GDM1 (cell line): ENCODE data around the gene FGD3.

ENCODE experiments used
- DNase-seq: peaks from one replicate; lab custom pipeline; 2025; lab: John Stamatoyannopoulos, UW

The FGD3 gene

DNA sequence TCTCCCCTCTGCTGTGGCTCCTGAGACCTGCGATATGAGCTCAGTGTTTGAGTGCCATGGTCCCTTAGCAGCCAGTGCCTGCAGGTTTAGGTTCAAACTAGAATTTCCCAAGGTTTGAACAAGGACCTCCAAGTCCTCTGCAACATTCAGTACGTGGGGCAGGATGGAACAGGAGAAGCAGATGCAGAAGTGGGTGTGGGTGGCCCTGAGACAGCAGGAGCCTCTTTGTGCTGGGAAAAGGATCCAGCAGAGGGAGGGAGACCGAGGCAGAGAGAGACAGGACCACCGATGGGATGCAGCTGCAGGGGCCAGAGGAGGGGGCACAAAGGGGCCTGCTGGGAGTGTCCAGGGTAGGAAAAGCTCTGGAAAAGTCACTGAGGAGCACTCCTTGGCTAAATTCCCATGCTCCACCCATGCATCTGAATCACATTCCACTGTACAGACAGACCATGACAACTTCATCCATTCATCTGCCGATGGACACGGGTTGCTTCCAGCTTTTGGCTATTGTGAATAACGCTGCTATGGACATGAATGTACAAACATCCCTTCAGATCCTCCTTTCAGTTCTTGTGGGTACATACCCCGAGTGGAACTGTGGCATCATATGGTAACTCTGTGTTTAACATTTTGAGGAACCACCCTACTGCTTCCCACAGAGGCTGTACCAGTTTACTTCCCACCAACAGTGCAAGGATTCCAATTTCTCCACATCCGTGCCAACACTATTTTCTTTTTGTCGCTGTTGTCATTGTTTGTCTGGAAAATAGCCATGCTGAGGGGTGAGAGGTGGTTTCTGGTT is 84.5 kb downstream of the FGD3 start:
- DNase-seq = no peak

DNA sequence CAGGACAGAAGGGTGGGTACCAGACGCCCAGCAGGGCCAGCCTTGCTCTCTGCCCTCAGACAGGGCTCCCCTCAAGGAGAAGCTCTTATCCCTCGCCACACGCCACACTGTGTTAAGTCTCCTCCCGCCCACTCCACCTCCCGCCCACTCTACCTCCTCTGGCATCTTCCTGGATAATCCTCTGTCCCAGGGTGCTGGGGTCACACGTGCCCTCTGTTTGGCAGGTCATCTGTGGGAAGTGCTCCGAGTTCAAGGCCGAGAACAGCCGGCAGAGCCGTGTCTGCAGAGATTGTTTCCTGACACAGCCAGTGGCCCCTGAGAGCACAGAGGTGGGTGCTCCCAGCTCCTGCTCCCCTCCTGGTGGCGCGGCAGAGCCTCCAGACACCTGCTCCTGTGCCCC is 85.2 kb downstream of the FGD3 start:
- DNase-seq = no peak

DNA sequence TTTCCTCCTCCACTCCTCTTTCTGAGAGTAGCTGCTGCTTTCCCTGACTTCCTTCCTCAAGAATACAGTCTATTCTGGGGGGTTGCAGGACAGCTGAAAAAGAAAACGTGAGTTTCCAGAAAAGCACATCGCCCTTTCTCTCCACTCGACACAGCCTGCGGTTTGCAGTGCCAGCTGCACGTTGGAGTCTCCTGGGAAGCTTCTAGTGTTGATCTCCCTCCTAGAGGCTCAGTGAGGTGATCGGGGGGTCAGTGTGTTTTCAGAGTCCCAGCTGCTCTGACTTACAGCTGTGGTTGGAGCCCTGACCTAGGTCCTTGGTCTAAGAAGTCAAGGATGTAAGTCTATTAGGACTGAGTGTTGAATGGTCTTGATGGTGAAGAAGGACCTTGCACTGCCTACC is 86.2 kb downstream of the FGD3 start:
- no peak for DNase-seq

DNA sequence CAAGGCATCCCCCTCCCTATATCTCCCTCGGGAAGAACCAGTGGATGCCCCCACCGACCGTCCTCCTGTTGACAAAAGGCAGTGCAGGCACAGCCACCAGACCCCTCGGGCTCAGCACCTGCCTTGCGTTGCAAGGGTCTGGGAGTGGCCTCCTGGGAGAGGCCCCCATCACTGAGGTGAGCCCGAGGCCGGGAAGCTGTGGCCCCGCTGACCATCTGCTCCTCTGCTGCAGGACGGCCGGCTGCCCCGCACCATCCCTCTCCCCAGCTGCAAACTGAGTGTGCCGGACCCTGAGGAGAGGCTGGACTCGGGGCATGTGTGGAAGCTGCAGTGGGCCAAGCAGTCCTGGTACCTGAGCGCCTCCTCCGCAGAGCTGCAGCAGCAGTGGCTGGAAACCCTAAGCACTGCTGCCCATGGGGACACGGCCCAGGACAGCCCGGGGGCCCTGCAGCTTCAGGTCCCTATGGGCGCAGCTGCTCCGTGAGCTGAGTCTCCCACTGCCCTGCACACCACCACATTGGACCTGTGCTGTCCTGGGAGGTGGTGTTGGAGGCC is 87.9 kb downstream of the FGD3 start:
- no peak for DNase-seq

DNA sequence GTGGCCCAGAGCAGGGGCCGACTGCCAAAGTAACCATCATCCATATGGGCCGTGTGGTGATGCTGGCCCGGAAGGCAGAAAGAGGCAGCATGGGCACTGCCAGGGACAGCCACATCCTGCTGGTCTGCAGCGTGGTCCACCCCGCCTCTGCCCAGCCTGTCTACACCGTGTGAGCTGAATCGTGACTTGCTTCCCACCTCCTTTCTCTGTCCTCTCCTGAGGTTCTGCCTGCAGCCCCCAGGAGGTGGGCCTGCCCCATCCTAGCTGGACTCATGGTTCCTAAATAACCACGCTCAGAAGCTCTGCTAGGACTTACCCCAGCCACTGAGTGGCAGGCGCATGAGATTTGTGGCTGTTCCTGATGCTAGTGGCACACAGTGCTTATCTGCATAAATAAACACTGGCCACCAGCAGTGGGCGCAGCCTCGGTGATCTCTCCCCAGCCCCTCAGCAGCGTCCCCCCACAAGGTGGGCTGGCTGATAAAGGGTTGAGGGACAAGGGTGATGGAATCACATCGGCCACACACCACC is 88.6 kb downstream of the FGD3 start:
- no peak for DNase-seq

DNA sequence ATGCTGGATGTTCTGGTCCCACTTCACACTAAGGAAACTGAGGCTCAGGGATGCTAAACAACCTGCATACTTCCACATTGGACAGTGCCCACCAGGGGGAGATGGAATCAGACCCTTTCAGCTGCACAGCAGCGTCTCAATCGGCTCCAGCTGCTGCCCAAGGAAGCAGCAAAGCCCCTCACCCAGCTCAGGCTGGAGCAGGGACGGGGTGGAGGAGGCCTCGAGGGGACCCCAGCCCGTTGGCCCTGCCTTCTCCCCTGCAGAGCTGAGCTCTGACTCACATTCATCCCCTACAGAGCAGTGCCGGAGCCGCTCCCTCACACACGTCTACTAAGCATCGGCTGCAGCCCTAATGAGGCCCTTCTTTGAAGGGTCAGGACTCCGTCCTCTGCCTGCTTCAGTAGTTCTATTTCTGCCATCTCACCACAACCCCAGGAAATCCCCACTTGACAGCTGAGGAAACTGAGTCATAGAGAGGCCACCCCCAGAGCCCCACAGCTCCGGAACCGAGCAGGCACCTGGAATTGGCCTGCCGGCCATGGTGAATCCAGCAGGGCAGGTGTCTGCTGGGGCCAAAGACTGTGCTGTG is 89.7 kb downstream of the FGD3 start:
- DNase-seq = no peak

DNA sequence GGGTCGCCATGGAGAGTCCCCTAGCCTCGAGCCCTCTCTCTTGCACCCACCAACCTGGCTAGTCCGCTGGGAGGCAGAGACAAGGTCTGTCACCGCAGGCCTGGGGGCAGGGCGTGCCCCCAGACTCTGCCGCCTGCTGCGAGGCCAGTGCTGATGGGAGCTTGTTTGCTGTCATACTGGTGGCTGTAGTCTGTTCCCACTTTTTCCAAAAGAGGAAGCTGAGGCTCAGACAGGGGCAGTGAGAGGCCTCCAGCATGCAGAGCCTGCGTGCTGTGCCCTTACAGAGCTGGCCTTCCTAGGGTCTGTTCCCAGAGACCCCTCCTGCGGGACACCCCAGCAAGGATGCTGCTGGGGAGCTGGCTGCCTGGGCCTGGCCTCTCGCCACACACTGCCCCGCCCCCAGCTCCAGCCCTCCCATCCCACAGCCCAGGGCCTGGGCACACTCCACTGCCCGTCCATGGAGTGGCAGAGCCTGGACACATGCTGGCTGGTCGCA is 90.2 kb downstream of the FGD3 start:
- peak; percentile 56 for DNase-seq

DNA sequence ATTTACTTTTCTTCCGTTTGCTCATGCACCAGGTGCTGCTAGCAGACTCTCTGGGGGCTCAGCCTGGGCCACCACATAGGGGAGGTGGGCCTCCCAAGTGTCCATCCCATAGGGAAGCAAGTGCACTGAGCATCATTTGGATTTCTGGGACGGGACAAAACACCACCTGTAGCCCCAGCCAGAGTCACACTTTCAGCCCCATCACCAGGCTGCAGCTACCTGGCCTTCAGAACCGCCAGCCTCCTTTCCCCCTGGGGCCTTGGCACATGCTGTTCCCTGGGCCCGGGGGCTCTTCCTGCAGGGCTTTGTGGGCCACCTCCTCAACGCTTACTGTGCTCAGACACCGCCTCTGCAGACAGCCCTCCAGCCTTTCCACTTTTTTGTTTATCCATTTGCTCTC is 91.6 kb downstream of the FGD3 start:
- no peak for DNase-seq

DNA sequence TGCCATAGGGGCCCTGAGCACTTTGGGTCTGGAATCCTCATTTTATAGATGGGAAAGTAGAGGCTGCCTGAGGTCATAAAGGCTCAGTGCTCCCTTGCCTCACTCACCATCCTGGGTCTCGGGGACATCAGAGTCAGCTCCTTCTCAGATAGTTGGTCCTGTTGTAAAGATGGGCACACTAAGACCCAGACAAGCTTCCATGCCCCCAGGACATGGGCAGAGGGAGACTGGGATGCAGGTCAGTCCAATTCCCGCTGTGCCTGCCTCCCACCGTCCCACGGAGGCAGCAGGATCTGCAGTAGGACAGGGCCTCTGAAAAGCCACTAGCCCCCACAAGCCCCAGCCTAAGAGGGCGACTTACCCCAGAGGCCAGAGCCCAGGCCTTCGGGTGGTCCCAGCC is 92.1 kb downstream of the FGD3 start:
- no peak for DNase-seq

DNA sequence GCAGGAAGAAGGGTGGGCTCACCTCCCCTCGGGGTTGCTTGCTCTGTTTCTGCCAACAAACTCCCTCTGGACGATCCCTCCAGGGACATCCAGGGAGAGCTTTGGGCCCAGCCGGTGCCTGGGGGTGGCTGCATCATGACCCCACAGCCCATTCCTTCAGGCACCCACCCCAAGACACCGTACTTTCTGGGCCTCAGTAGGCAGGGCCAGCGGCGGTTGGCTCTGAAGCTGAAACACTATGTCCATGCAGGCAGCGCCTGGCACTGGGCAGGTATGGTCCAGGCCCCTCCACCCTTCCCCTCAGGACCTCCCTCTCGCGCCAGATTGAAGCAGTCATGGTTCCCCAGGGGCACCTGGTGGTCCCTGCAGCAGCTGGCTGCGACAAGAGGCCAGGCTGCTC is 92.7 kb downstream of the FGD3 start:
- DNase-seq = no peak

DNA sequence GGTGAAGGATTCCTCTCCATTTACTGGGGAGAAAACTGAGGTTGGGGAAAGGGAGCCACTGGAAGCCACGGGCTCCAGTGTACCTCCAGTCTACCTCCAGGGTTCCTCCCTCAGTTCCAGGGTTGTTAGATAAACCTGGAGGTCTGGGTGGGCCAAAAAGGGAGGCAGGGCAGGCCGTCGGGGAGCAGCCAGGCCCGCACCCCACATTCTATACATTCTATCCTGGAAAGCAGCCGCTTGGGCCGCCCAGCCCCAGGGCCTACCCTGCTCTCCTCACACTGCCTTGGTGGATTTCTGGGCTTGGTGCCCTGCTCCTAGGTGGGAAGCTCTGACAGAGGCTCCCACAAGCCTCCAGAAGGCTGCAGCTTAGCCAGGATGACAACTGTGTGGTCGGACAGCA is 93.1 kb downstream of the FGD3 start:
- DNase-seq = no peak

DNA sequence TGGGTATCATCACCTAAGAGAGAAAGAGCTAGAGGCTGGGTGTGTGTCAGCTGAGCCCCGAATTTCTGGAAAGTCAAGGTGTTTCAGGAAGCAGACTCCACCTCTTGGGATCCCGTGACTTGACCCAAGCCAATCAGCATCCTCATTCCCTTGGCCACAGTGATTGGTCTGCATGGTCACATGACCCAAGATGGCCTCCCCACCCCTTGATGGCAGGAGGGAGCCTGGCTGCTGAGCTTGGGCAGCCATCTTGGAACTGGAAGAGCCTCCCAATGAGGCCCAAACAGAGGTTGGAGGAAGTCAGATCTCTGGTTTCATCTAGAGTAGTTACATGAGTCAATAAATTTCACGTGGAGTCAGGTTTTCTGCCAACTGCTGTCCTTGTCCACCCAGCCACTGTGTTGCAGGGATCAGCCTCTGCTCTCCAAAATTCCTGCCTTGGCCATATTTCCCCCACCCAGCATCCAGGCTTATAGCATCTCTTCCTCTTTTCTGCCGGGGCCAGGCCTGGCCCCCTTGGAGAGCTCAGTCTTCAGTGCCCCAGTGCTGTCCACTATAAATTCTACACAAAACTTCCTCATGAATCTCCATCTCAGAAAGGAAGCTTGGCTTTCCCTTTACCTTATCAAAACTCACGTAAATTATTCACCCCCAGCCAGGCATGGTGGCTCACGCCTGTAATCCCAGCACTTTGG is 93.9 kb downstream of the FGD3 start:
- DNase-seq = no peak

DNA sequence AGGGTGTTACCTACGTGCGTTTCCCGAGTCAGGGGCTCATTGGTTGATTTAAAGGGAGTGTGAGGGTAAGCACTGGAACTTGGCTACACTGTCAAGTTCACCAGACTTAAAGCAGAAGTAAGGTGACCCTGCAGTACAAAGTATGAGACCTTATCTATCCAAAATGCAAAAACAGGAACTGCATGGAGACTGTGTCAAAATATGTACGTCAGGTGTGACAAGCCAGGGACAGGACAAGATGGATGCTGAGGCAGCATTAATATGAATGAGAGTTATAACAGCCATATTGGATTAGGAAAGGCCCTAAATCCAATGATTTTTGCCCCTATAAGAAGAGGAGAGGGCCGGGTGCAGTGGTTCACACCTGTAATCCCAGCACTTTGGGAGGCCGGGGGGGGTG is 95.8 kb downstream of the FGD3 start:
- DNase-seq = peak; percentile 32

DNA sequence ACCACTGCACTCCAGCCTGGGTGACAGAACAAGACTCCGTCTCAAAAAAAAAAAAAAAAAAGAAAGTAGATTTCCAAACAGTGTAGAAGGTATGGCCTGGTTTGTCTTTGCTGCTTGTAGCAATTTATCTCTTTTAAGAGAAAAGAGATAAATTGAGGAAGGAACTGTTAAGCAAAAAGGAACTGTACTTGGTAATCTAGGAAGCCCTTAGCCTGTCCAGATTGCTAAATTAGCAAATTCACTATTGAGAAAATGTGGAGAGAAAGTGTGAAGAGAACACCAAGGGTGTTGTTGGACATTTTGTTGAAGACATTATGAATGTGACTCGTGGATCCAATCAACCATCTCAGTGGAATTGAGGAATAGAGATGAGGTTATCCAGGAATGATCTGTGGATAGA is 98.2 kb downstream of the FGD3 start:
- no peak for DNase-seq

DNA sequence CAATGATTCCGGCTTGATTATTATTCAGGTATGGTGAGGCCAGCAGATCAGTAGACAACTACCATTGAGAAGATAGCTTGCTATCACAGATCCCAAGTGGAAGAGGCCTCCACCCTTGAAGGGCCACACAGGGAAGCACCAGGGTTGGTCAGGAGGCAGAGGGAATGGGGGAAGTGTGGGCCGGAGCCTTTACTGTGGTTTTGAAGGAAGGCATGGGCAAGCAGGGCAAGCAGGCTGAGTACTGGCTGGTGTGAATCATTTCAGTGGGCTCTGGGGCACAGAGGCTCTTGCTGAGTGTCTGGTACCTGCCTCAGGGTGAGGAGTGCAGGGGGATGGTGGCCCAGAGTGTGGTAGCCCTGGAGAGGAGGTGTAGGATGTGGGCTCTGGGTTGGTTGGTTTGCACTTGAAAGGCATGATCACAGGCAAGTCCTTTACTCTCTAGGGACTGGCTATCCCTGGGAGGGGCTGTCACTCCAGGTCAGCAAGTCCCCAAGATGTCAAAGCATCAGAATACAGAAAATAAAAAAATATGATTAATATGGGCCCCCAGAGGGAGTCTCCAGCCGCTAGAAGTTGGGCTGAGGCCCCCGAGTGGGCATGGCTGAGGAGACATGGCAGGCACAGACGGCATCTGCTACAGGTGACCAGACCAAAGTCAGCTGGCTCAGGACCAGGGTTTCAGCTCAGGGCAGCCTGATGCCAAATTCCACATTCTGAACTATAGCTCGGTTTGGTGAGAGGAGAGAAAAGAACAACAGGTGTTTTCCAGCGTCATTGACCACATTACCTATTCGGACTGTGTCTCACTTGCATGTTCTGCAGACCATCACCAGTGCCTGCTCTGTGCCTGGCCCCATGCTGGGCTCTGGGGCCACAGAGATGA is 101.5 kb downstream of the FGD3 start:
- DNase-seq = no peak

DNA sequence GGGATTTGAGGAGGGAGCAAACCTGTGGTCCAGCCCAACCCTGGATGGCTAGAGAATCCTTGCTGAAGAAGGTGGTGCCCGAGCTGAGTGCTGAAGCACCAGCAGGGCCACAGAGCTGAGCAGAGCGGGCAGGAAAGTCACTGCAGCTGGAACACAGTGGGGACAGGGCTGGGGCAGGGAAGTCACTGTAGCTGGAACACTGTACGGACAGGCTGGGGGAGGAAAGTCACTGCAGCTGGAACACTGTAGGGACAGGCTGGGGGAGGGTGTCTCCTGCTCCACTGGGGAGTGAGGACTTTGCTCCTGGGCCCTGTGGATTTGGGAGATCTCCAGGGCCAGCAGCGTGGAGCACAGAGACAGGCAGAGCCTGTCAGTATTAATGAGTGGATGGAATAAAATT is 102.2 kb downstream of the FGD3 start:
- DNase-seq = no peak

DNA sequence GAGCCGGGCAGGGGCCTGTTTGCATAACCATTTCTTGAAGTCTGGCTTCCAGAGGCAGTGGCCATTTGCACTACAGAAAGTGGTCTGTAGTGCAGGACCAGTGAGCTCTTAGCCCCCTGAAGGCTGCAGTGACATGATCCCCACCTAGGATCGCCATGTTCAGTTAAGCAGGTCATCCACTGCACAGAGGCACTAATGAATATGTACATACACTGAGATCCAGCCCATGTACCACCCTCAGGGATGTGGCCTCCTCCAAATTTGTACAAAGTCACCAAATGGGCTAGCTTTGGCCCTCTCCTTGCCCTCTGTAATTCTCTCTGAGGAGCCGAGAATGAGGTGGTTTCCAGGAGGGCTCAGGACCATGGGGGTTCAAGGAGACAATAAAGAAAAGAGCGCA is 102.9 kb downstream of the FGD3 start:
- no peak for DNase-seq

DNA sequence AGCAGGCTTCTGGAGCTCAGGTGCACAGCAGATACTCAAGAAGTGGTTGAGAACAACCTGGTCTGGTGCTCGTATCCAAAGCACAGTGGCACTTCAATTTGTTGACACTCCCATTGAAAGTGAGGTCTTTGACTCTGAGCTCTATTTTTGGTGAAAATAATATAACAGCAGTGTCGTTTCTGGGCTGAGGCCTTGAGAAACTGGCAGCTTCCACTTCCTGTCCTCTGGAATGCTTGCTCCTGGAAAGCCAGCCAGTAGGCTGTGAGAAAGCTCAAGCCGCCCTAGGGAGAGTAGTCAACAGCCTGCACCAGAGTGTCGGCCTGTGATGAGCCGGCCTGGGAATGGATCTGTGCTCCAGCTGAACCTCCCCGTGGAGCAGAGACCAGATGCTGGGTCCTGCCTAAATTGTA is 104.4 kb downstream of the FGD3 start:
- no peak for DNase-seq

DNA sequence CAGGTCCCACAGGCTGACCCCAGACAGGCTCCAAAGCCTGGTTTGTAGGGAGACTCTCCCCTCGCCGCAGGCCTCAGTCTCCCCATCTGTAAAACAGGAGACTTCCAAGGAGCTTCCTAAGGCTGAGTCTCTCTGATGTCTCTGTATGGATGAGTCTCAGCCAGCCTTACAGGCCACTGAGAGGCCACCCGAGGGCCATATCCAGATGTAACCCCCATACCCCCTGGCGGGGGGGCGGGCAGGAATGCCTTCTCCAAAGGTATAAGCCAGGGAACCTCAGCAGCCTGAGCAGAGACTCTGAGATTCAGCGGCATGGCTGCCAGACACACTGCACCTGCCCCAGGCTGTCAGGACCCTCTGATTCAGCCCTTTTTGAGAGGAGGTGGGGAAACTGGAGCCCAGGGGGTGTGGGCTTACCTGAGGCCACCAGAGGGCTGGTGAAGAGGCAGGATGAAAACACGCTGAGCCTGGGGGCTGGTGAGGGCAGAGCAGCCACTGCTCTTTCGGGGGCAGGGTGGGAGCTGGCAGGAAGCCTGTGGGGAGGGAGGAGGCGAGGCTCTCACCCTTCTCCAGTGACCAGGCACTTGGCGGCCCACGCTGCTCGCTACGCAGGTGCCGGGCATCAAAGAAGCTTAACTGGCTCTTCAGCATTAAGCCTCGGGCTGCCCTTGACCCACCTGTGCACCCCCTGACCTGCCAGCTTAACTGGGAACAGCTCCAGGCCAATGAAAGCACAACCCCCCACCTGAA is 105.6 kb downstream of the FGD3 start:
- DNase-seq = no peak

DNA sequence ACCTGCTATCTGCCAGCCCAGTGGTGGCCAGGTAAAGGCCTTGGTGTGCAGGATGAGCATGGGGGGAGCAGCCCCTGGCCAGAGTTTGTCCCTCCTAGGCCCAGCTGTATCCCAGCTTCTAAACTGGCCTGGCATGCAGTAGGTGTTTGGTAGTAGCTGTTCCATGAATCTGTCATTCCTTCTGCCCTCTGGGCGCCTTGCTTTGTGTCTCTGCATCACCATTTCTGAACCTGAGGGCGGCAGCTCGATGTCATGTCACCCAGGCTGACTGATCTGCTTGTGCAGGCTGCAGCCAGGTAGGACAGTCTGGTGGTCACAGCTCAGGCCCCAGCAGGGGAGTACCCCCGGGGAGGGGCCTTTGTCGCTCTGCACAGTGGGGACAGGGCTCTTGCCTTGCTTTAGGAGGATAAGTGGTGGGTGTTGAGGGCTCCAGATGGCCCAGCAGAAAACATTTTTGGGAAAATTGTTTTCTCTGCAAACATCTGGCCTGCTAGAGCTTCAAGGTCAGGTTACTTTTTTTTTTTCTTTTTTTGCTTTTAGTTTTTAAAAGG is 106.5 kb downstream of the FGD3 start:
- DNase-seq = no peak
